Small intestine (tissue), 7 donors: ENCODE results near the gene F12. TPM values are rescaled to one million over a fixed set of nuclear protein-coding genes. Genes with fewer than 3 reads are reported as not detected.

Experiments
- DNase-seq, 2 donors: peaks; one replicate each; pipeline versions ENCODE4 v3.0.0 to v3.0.0-alpha.2; 2013
- FAIRE-seq: peaks from 2 replicates; lab custom pipeline; 2012; peaks lifted over from hg19 to GRCh38; lab: Jason Lieb, UNC
- H3K27ac ChIP-seq, 3 donors: one replicate each; pipeline ENCODE4 v1.5.1; 2013; ENCODE audit warnings: low read length in 2 of 3, mild to moderate bottlenecking in 2 of 3, control low read depth in 1 of 3, inconsistent platforms in 1 of 3, low read depth in 1 of 3, moderate library complexity in 1 of 3
- H3K27me3 ChIP-seq, 3 donors: one replicate each; pipeline ENCODE4 v1.6.1; 2013; ENCODE audit warnings: low read length in 3 of 3, inconsistent platforms in 1 of 3; ENCODE audit not compliant: control insufficient read depth in 3 of 3, insufficient read depth in 3 of 3
- H3K36me3 ChIP-seq, 3 donors: one replicate each; pipeline ENCODE4 v1.6.1; 2013; ENCODE audit warnings: low read length in 3 of 3, inconsistent platforms in 1 of 3, low read depth in 1 of 3, mild to moderate bottlenecking in 1 of 3, moderate library complexity in 1 of 3; ENCODE audit not compliant: control insufficient read depth in 3 of 3, insufficient read depth in 2 of 3
- H3K4me1 ChIP-seq, 3 donors: one replicate each; pipeline ENCODE4 v1.6.1; 2013; ENCODE audit warnings: low read length in 2 of 3, inconsistent platforms in 1 of 3, low read depth in 1 of 3, mild to moderate bottlenecking in 1 of 3, moderate library complexity in 1 of 3; ENCODE audit not compliant: control insufficient read depth in 3 of 3, insufficient read depth in 2 of 3
- H3K4me3 ChIP-seq, 3 donors: one replicate each; pipeline ENCODE4 v1.5.1; 2013; ENCODE audit warnings: low read length in 3 of 3, control low read depth in 1 of 3, inconsistent platforms in 1 of 3, low read depth in 1 of 3, mild to moderate bottlenecking in 1 of 3, moderate library complexity in 1 of 3
- H3K9me3 ChIP-seq, 2 donors: one replicate each; pipeline ENCODE4 v1.6.1; 2013; ENCODE audit warnings: low read depth in 1 of 2, low read length in 1 of 2; ENCODE audit not compliant: control insufficient read depth in 2 of 2, insufficient read depth in 1 of 2
- WGBS, 3 donors: extraction: QIAGEN DNeasy Blood & Tissue Kit; methylation state at CpG; one replicate each; pipeline ENCODE4 v1.1.7; 2013; 5-methylcytosine and 5-hydroxymethylcytosine counted together
- polyA plus RNA-seq, 4 donors: library from polyadenylated mRNA; stranded (reverse) in 3 of 4; unstranded in 1 of 4; fragments of 200-250 nt in 3 of 4; fragments of 120-200 nt in 1 of 4; gene quantifications; one replicate each; pipeline versions ENCODE4 v1.2.1 to v1.2.3, GENCODE V29; 2013
- donor health status: healthy with polysubstance abuse.
- donor health status: control.
- donor health status: control.
- donor health status: Bipolar disorder and iron deficiency.
- donor health status: healthy.

Gene F12
- polyA plus RNA-seq, 4 donors = 0.28 to 22.4 (median 18.6) TPM

DNA sequence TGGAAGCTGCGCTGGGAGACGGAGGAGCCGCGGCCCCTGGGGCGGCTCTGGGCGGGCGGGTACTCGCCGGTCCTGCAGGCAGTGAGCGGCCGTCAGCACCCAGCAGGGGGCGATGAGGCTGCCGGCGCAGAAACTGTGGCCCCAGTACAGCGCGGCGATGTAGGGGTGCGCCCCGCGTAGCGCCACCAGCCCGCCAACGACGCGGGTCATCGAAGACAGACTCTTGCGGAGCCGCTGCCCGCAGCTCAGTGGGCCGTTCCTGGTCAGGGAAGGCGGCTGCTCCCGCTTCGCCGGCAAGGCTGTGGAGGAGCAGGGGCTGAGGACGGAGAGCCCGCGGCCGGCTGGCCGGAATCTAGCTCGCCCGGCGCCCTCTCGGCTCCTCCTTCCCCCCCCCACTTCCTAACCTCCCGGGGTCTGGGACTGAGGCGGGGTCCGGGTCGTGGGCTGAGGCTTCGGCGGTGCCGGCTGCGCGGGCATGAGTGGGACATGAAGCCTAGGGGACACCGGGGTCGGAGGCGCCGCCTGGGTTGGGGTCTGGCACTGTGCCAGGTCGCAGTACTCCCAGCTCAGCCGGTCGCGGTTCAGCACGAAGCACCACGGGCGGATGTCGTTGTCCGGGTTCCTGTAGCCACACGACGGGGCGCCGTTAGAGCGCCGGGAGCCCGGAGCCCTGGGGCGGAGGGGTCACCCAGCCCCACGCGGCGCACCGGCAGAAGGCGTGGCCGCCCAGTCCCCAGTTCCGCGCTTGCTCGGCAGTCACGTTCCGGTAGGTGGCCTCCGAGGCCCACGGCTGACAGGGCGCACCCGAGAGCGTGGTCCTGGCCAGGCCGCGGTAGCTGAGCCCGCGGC, 5.3 kb downstream of the F12 start:
- peak; percentile 87 to 88 for DNase-seq
- 0% methylated on average over 57 to 93 of the region's 93 CpGs for WGBS, 3 donors
- Histone ChIP-seq H3K4me3 (peak overlapping the region; percentile 34 to 73 (median 43)), H3K27ac (peak overlapping the region in 2 of 3 donors; percentile 47 to 82), H3K4me1 (peaks cover 0 to 38% (median 2%) of the 10 kb centered on the region in 3 donors), H3K9me3 (no peaks in the 10 kb centered on the region), H3K27me3 (peaks cover 0 to 71% (median 0%) of the 10 kb centered on the region in 3 donors), H3K36me3 (no peaks in the 10 kb centered on the region)
- FAIRE-seq = no peak

DNA sequence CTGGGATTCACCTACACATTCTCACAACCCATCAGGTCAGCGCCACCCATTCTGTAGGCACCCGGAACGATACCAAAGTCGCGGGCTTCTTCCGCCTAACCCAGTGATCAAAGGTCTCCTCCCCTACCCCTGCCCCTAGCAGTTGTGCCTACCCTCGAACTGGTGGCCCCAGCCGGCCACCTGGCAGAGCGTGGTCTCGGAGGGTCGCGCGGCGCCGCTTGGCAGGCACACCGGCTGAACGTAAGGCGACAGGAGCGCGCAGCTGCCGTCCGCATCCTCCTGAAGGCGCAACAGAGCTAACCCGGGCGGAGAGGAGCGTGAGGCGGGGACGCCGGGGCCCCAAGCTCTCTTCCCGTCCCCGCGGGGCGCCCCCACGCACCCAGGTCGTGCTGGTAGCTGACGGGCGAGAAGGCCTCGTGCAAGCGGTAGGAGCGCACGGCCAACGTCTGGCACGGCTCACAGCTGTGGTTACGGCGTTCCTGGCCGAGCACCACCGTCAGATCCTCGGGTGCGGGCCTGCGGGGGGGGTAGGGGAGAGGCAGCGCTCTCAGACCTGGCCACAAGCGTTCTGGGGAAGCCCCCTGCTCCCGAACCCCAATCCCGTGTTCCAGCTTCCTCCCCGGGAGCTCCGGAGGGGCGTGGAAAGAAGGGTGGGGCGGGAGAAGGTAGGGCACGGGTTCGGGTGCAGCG, 6.1 kb downstream of the F12 start:
- peak; percentile 46 to 51 for DNase-seq
- Histone ChIP-seq H3K9me3 (no peaks in the 10 kb centered on the region), H3K36me3 (no peaks in the 10 kb centered on the region), H3K27ac (peak overlapping the region in 2 of 3 donors; percentile 47 to 82), H3K27me3 (peaks cover 0 to 79% (median 0%) of the 10 kb centered on the region in 3 donors), H3K4me3 (peak overlapping the region in 2 of 3 donors; percentile 43 to 73), H3K4me1 (peaks cover 0 to 38% (median 2%) of the 10 kb centered on the region in 3 donors)
- 1 to 2% (median 1%) methylated on average over 53 to 61 of the region's 61 CpGs for WGBS, 3 donors
- FAIRE-seq = no peak

DNA sequence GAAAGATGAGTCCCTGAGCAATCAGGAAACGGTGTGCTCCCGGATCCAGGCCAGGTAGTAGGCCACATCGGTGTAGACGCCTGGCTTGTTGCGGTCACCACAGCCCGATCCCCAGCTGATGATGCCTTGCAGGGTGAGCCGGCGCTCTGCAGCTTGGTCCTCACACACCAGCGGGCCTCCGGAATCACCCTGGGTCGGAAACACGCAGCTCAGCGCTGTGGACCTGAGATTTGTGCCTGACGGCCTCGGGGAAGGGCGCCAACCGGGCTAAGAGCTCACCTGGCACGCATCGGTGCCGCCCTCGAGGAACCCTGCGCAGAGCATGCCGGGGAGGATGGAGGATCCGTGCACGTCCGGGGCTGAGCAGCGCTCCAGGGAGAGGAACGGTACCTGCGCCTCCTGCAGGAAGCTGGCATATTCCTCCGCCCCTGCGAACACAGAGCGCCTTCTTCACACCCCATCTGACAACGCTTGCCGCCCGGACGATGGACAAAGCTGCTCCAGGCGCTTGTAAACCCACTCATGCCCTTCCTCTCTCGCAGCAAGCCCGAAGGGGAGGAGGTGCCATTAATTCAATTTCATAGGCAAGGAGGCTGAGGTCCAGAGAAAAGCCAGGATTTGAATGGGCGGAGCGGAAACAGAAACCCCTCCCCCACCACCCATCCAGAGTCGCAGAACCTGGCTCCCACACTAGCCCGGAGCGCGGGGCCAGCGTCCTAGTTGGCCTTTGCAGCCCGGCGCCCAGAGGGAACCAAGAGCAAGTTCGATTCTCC, 6.9 kb downstream of the F12 start:
- peaks cover 0 to 38% (median 2%) of the 10 kb centered on the region in 3 donors for H3K4me1 ChIP-seq
- FAIRE-seq = no peak
- no peaks in the 10 kb centered on the region for H3K9me3 ChIP-seq
- H3K27ac ChIP-seq = peak overlapping the region in 2 of 3 donors; percentile 47 to 82
- H3K27me3 ChIP-seq = peaks cover 0 to 81% (median 0%) of the 10 kb centered on the region in 3 donors
- peak overlapping the region in 2 of 3 donors; percentile 43 to 73 for H3K4me3 ChIP-seq
- H3K36me3 ChIP-seq = no peaks in the 10 kb centered on the region
- 11 to 16% (median 14%) methylated on average over 49 of the region's 49 CpGs for WGBS, 3 donors
- DNase-seq = peak; percentile 85 to 89

DNA sequence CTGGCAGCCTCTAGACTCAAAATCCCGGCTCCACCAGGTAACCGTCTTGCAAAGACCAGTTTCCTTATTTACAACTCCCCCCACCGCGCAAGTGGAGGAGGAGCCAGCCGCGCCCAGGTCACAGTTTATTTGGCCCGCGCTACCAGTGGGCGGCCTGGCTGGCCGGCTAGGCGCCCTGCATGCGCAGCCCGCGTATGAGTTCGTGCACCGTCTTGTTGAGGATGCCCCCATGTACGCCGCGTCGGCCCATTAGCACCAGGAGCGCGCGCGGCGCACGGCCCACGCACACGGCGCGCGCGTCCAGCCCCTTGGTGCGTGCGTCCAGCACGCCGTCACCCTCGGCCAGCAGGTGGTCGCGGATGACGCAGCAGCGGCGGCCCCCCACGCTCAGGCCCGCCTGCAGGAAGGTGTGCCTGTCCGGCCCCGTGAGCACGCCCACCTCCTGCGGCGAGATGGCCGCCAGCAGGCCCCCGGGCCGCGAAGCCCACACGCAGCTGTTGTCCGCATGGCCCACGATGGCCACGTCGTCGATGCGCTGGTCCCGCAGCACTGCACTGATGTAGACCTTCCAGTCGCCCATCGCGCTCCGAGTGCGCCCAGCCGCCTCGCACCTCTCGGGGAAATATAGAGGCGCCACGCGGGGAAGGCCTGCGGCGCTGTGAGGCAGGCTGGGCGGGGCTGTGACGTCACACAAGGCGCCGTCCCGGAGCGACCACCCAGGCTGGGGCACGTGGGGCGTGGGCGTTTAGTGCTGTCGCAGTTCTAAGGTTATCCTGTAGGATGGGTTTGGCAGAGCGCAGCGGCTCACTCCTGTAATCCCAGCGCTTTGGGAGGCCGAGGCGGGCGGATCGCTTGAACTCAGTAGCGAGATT, 9.1 kb downstream of the F12 start, which contains the start of gene PFN3:
PFN3 (minus strand) TSS at position 665 of the 872 bp plus-strand sequence; CDS start at position 580, 85 bp downstream.
- Histone ChIP-seq H3K4me1 (peaks cover 0 to 38% (median 2%) of the 10 kb centered on the region in 3 donors), H3K27me3 (peaks cover 0 to 77% (median 0%) of the 10 kb centered on the region in 3 donors), H3K36me3 (no peaks in the 10 kb centered on the region), H3K4me3 (no peak within 1 kb of the TSS), H3K27ac (no peak within 1 kb of the TSS), H3K9me3 (no peaks in the 10 kb centered on the region)
- FAIRE-seq = no peak
- peak; percentile 60 to 83 for DNase-seq
- 27 to 53% (median 37%) methylated on average over 87 to 92 of the region's 92 CpGs for WGBS, 3 donors

DNA sequence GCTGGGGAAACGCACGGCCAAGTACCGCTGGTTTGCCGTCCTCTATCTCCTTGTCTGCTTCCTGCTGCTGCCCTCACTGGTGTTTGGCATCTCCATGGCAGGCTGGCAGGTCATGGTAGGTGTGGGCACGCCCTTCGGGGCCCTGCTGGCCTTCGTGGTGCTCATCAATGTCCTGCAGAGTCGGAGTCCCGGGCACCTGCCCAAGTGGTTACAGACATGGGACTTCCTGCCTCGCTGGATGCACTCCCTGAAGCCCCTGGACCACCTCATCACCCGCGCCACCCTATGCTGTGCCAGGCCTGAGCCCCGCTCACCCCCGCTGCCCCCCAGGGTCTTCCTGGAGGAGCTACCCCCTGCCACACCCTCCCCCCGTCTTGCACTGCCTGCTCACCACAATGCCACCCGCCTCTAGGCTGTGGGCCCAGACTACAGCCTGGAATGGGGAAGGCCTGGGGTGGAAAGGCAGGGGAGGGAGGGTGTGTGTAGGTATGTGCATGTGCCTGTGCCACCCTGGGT, 11.4 kb downstream of the F12 start:
- no peaks in the 10 kb centered on the region for H3K36me3 ChIP-seq
- H3K4me1 ChIP-seq = peaks cover 0 to 19% (median 0%) of the 10 kb centered on the region in 3 donors
- DNase-seq (no peak), FAIRE-seq (no peak)
- peaks cover 0 to 65% (median 0%) of the 10 kb centered on the region in 3 donors for H3K27me3 ChIP-seq
- no peaks in the 10 kb centered on the region for H3K9me3 ChIP-seq
- no peak overlapping the region for H3K27ac ChIP-seq
- no peak overlapping the region for H3K4me3 ChIP-seq
- WGBS, 3 donors = 84 to 88% (median 87%) methylated on average over 16 of the region's 16 CpGs

DNA sequence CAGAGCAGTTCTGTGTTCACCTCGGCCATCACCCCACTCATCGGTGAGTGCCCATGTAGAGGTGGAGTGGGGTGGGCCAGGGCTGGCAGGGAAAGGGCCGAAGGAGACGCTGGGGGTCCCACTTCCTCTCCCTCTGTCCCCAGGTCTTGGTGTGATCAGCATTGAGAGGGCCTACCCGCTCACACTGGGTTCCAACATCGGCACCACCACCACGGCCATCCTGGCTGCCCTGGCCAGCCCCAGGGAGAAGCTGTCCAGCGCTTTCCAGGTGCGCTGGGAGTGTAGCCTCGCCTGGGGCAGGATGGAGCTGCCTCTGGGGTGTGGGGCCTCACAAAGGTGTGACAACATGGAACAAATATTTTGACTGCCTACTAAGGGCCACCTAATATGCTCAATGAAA, 12.6 kb downstream of the F12 start:
- Histone ChIP-seq H3K4me1 (peaks cover 0 to 9% (median 0%) of the 10 kb centered on the region in 3 donors), H3K27ac (no peak overlapping the region), H3K9me3 (no peaks in the 10 kb centered on the region), H3K4me3 (no peak overlapping the region), H3K27me3 (peaks cover 0 to 53% (median 0%) of the 10 kb centered on the region in 3 donors), H3K36me3 (no peaks in the 10 kb centered on the region)
- DNase-seq = no peak
- 86 to 94% (median 90%) methylated on average over 10 of the region's 10 CpGs for WGBS, 3 donors
- no peak for FAIRE-seq

DNA sequence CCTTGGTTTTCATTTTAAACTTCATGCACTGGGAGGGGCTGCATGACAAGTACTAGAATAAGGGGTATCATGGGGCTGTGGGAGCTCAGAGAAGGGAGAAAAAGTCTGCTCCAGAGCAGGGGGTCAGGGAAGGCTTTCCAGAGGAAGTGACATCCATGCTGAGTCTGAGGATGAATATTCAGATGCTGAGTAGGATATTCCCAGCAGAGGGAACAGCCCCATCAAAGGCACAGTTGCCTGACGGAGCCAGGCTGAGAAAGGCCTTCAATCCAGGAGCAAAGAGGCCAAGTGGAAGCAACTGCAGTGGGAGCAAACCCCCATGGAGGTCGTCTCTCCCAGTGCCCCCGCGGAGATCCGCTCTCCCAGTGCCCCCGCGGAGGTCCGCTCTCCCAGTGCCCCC, 13.3 kb downstream of the F12 start:
- H3K4me3 ChIP-seq = no peak overlapping the region
- no peak for FAIRE-seq
- H3K36me3 ChIP-seq = no peaks in the 10 kb centered on the region
- H3K9me3 ChIP-seq = no peaks in the 10 kb centered on the region
- no peak for DNase-seq
- 62 to 88% (median 77%) methylated on average over 2 to 8 of the region's 8 CpGs for WGBS, 3 donors
- peaks cover 0 to 9% (median 0%) of the 10 kb centered on the region in 3 donors for H3K4me1 ChIP-seq
- H3K27me3 ChIP-seq = peaks cover 0 to 46% (median 0%) of the 10 kb centered on the region in 3 donors
- no peak overlapping the region for H3K27ac ChIP-seq
